ENCODE measurements around the gene ERG.

ERG gene

GRCh38 chr21:38349111-38349746 lies 149.0 kb downstream of the ERG start:
- no peak for TF ChIP-seq CTCF (IDR thresholded peaks at IDR 0.05; ENCODE audit: insufficient read depth, low read length)
- no peak for TF ChIP-seq POLR2AphosphoS5 (IDR thresholded peaks at IDR 0.05; ENCODE audit: low read depth)
- no peak for TF ChIP-seq REST (IDR thresholded peaks at IDR 0.05; ENCODE audit: insufficient replicate concordance, low read depth)
- no peak for TF ChIP-seq SPI1 (IDR thresholded peaks at IDR 0.05; ENCODE audit: borderline replicate concordance, low read depth)
- TF ChIP-seq GABPA (IDR thresholded peaks at IDR 0.05; ENCODE audit: low read depth) = no peak
- Histone ChIP-seq H3K27me3 (ENCODE audit: insufficient read depth, poor library complexity, severe bottlenecking) (no peaks in the 10 kb centered on the region), H3K27ac (replicated peaks) (no peak overlapping the region), H3K4me3 (replicated peaks; ENCODE audit: insufficient read depth, low read length) (no peak overlapping the region)
- DNase-seq (ENCODE audit: low read depth in 1 of 2, low spot score in 1 of 2) = no peak

- TF ChIP-seq CTCF (IDR thresholded peaks at IDR 0.05; ENCODE audit: insufficient read depth, low read length) = no peak
- no peak for TF ChIP-seq SPI1 (IDR thresholded peaks at IDR 0.05; ENCODE audit: borderline replicate concordance, low read depth)
- TF ChIP-seq GABPA (IDR thresholded peaks at IDR 0.05; ENCODE audit: low read depth) = no peak
- no peak for TF ChIP-seq POLR2AphosphoS5 (IDR thresholded peaks at IDR 0.05; ENCODE audit: low read depth)
- TF ChIP-seq REST (IDR thresholded peaks at IDR 0.05; ENCODE audit: insufficient replicate concordance, low read depth) = no peak
- Histone ChIP-seq H3K4me3 (replicated peaks; ENCODE audit: insufficient read depth, low read length) (no peak overlapping the region), H3K27me3 (ENCODE audit: insufficient read depth, poor library complexity, severe bottlenecking) (no peaks in the 10 kb centered on the region), H3K27ac (replicated peaks) (no peak overlapping the region)
- DNase-seq (ENCODE audit: low read depth in 1 of 2, low spot score in 1 of 2) = no peak
These were observed 152.0 kb downstream of the ERG start for GRCh38 chr21:38346286-38346685.

- Histone ChIP-seq H3K27me3 (ENCODE audit: insufficient read depth, poor library complexity, severe bottlenecking) (no peaks in the 10 kb centered on the region), H3K4me3 (replicated peaks; ENCODE audit: insufficient read depth, low read length) (no peak overlapping the region), H3K27ac (replicated peaks) (no peak overlapping the region)
- no peak for TF ChIP-seq REST (IDR thresholded peaks at IDR 0.05; ENCODE audit: insufficient replicate concordance, low read depth)
- no peak for TF ChIP-seq POLR2AphosphoS5 (IDR thresholded peaks at IDR 0.05; ENCODE audit: low read depth)
- TF ChIP-seq SPI1 (IDR thresholded peaks at IDR 0.05; ENCODE audit: borderline replicate concordance, low read depth) = no peak
- no peak for TF ChIP-seq CTCF (IDR thresholded peaks at IDR 0.05; ENCODE audit: insufficient read depth, low read length)
- TF ChIP-seq GABPA (IDR thresholded peaks at IDR 0.05; ENCODE audit: low read depth) = no peak
- no peak for DNase-seq (ENCODE audit: low read depth in 1 of 2, low spot score in 1 of 2)
These were observed 154.6 kb downstream of the ERG start for GRCh38 chr21:38343691-38344090.

Measured in HL-60 (cell line).